H9 (cell line): ENCODE measurements around the gene KIF6. TPM values are rescaled to one million over a fixed set of nuclear protein-coding genes. Genes with fewer than 3 reads are reported as not detected.

ENCODE experiments used
- DNase-seq: peaks from one replicate; pipeline ENCODE4 v3.0.0-alpha.2; 2017
- H2AFZ ChIP-seq: one replicate; pipeline ENCODE4 v1.6.1; 2013; ENCODE audit warnings: mild to moderate bottlenecking, low read length, control low read depth, moderate library complexity
- H2AK5ac ChIP-seq: 2 replicates; pipeline ENCODE4 v1.6.1; 2013; ENCODE audit warnings: low read length, control low read depth, mixed read lengths; ENCODE audit not compliant: insufficient read length
- H2BK120ac ChIP-seq: one replicate; pipeline ENCODE4 v1.6.1; 2013; ENCODE audit warnings: low read depth, mild to moderate bottlenecking, low read length, control low read depth, inconsistent platforms; ENCODE audit not compliant: poor library complexity, severe bottlenecking
- H2BK12ac ChIP-seq: 2 replicates; pipeline ENCODE4 v1.6.1; 2013; ENCODE audit warnings: low read length, control low read depth, mixed read lengths, low read depth; ENCODE audit not compliant: insufficient read length
- H2BK15ac ChIP-seq: 2 replicates; pipeline ENCODE4 v1.6.1; 2013; ENCODE audit warnings: low read depth, low read length, control low read depth
- H2BK20ac ChIP-seq: one replicate; pipeline ENCODE4 v1.6.1; 2013; ENCODE audit warnings: low read depth, mild to moderate bottlenecking, low read length, control low read depth, inconsistent platforms; ENCODE audit not compliant: poor library complexity, severe bottlenecking
- H2BK5ac ChIP-seq: 2 replicates; pipeline ENCODE4 v1.6.1; 2013; ENCODE audit warnings: low read length, control low read depth, mixed read lengths; ENCODE audit not compliant: insufficient read length
- H3K14ac ChIP-seq: 2 replicates; pipeline ENCODE4 v1.6.1; 2013; ENCODE audit warnings: low read length, control low read depth; ENCODE audit not compliant: insufficient read depth
- H3K18ac ChIP-seq: 2 replicates; pipeline ENCODE4 v1.6.1; 2013; ENCODE audit warnings: low read depth, mild to moderate bottlenecking, mixed read lengths, low read length, control low read depth; ENCODE audit not compliant: insufficient read length
- H3K23ac ChIP-seq: 2 replicates; pipeline ENCODE4 v1.6.1; 2013; ENCODE audit warnings: low read length, control low read depth, mixed read lengths, low read depth; ENCODE audit not compliant: insufficient read length
- H3K23me2 ChIP-seq: 2 replicates; pipeline ENCODE4 v1.6.1; 2013; ENCODE audit warnings: low read depth, mild to moderate bottlenecking, mixed read lengths, low read length, control low read depth; ENCODE audit not compliant: insufficient read length, poor library complexity, severe bottlenecking
- H3K27ac ChIP-seq: 2 replicates; pipeline ENCODE4 v1.5.1; 2013; ENCODE audit warnings: low read length, control low read depth, mixed read lengths, low read depth; ENCODE audit not compliant: insufficient read length
- H3K27me3 ChIP-seq: 2 replicates; pipeline ENCODE4 v1.6.1; 2013; ENCODE audit warnings: low read length, control low read depth, inconsistent platforms; ENCODE audit not compliant: insufficient read depth
- H3K4ac ChIP-seq: 2 replicates; pipeline ENCODE4 v1.6.1; 2013; ENCODE audit warnings: low read depth, mild to moderate bottlenecking, control low read depth, inconsistent platforms, low read length, moderate library complexity
- H3K4me1 ChIP-seq: 2 replicates; pipeline ENCODE4 v1.6.1; 2013; ENCODE audit warnings: low read length, control low read depth, inconsistent platforms; ENCODE audit not compliant: insufficient read depth
- H3K4me2 ChIP-seq: 2 replicates; pipeline ENCODE4 v1.6.1; 2013; ENCODE audit warnings: low read length, control low read depth, mixed read lengths; ENCODE audit not compliant: insufficient read length, insufficient read depth
- H3K56ac ChIP-seq: 2 replicates; pipeline ENCODE4 v1.6.1; 2013; ENCODE audit warnings: low read depth, mild to moderate bottlenecking, mixed read lengths, low read length, control low read depth; ENCODE audit not compliant: insufficient read length
- H3K79me1 ChIP-seq: 2 replicates; pipeline ENCODE4 v1.6.1; 2013; ENCODE audit warnings: low read depth, mild to moderate bottlenecking, moderate library complexity, low read length, control low read depth, inconsistent platforms; ENCODE audit not compliant: insufficient read depth, poor library complexity, severe bottlenecking
- H3K79me2 ChIP-seq: 2 replicates; pipeline ENCODE4 v1.6.1; 2013; ENCODE audit warnings: low read length, control low read depth, inconsistent platforms; ENCODE audit not compliant: insufficient read depth
- H3K9ac ChIP-seq: 2 replicates; pipeline ENCODE4 v1.6.1; 2013; ENCODE audit warnings: low read length, control low read depth, mixed read lengths; ENCODE audit not compliant: insufficient read length; ENCODE audit errors: extremely low read depth
- H3K9me3 ChIP-seq: one replicate; pipeline ENCODE4 v1.6.1; 2013; ENCODE audit warnings: low read depth, low read length, inconsistent platforms; ENCODE audit not compliant: control insufficient read depth
- H3T11ph ChIP-seq: one replicate; pipeline ENCODE4 v1.6.1; 2013; ENCODE audit warnings: mild to moderate bottlenecking, low read length, control low read depth, inconsistent platforms
- H4K20me1 ChIP-seq: one replicate; pipeline ENCODE4 v1.6.1; 2013; ENCODE audit not compliant: control insufficient read depth, insufficient read length, insufficient read depth
- H4K5ac ChIP-seq: 2 replicates; pipeline ENCODE4 v1.6.1; 2013; ENCODE audit warnings: low read depth, mild to moderate bottlenecking, mixed read lengths, low read length, control low read depth; ENCODE audit not compliant: insufficient read length
- H4K8ac ChIP-seq: replicated peaks from 2 replicates; pipeline ENCODE4 v1.6.1; 2013; ENCODE audit warnings: low read length, control low read depth, mixed read lengths, low read depth; ENCODE audit not compliant: insufficient read length
- H4K91ac ChIP-seq: 2 replicates; pipeline ENCODE4 v1.6.1; 2013; ENCODE audit warnings: low read depth, mild to moderate bottlenecking, moderate library complexity, mixed read lengths, low read length, control low read depth; ENCODE audit not compliant: insufficient read length
- H3K27ac Mint-ChIP-seq, 3 experiments: 2 replicates in 2 of 3; 3 replicates in 1 of 3; pipeline ENCODE4 v1.8.0; 2020 to 2021; ENCODE audit warnings: mixed read lengths in 3 of 3, mild to moderate bottlenecking in 1 of 3, moderate library complexity in 1 of 3
- H3K27me3 Mint-ChIP-seq: 2 replicates; pipeline ENCODE4 v1.8.0; 2021; ENCODE audit warnings: low read depth, mild to moderate bottlenecking, moderate library complexity, mixed read lengths
- H3K36me3 Mint-ChIP-seq, 3 experiments: 2 replicates in 2 of 3; 3 replicates in 1 of 3; pipeline ENCODE4 v1.8.0; 2020 to 2021; ENCODE audit warnings: low read depth in 3 of 3, mixed read lengths in 3 of 3; ENCODE audit not compliant: insufficient read depth in 1 of 3
- H3K4me1 Mint-ChIP-seq, 2 experiments: 2 replicates each; pipeline ENCODE4 v1.8.0; 2020; ENCODE audit warnings: mixed read lengths in 2 of 2
- H3K4me3 Mint-ChIP-seq, 2 experiments: 2 replicates in 1 of 2; 3 replicates in 1 of 2; pipeline ENCODE4 v1.8.0; 2020 to 2021; ENCODE audit warnings: mild to moderate bottlenecking in 2 of 2, mixed read lengths in 2 of 2, moderate library complexity in 1 of 2
- H3K9me3 Mint-ChIP-seq, 2 experiments: 2 replicates in 1 of 2; 3 replicates in 1 of 2; pipeline ENCODE4 v1.8.0; 2020; ENCODE audit warnings: mild to moderate bottlenecking in 2 of 2, mixed read lengths in 2 of 2, moderate library complexity in 1 of 2
- WGBS: extraction: QIAGEN DNeasy Blood & Tissue Kit; methylation state at CpG from one replicate; pipeline ENCODE4 v1.1.7; 2013; ENCODE audit warnings: missing lambda C conversion rate, low lambda C conversion rate, mixed read lengths; ENCODE audit not compliant: insufficient read length; ENCODE audit errors: extremely low coverage; 5-methylcytosine and 5-hydroxymethylcytosine counted together
- total RNA-seq: library from RNA; stranded (reverse); gene quantifications from 2 replicates; pipeline ENCODE4 v1.2.1, GENCODE V29; 2021
- TF ChIP-seq, protein P1 (sequence below): fragments of 200-600 bp; sonication (generic); conservative IDR thresholded peaks from 3 replicates; pipeline ENCODE4 v1.8.0; 2021; ENCODE audit warnings: antibody characterized with exemption, mild to moderate bottlenecking

KIF6 gene
- total RNA-seq, 1 experiment from 2014 or later = 0.63 TPM

DNA sequence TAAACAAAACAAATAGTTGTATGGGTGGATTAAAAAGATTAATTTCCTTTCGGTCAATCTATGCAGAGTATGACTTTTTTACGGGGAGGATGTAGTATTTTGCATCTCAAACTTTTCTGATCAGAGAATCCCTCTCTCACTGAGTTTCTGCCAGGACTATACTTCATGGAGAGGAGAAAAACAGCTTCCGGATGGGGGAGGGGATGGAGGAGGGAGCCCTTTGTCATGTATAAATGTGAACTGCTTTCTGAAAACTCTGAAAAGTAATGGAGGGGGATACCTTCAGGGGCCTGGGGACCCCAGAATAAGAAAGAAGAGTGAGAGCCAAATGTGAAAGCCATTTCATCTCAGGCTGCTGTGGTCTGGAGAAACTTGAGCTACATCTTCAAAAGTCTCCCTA, 229.6 kb downstream of the KIF6 start:
- no peak overlapping the region for H3K56ac ChIP-seq
- TF ChIP-seq, protein P1, sequence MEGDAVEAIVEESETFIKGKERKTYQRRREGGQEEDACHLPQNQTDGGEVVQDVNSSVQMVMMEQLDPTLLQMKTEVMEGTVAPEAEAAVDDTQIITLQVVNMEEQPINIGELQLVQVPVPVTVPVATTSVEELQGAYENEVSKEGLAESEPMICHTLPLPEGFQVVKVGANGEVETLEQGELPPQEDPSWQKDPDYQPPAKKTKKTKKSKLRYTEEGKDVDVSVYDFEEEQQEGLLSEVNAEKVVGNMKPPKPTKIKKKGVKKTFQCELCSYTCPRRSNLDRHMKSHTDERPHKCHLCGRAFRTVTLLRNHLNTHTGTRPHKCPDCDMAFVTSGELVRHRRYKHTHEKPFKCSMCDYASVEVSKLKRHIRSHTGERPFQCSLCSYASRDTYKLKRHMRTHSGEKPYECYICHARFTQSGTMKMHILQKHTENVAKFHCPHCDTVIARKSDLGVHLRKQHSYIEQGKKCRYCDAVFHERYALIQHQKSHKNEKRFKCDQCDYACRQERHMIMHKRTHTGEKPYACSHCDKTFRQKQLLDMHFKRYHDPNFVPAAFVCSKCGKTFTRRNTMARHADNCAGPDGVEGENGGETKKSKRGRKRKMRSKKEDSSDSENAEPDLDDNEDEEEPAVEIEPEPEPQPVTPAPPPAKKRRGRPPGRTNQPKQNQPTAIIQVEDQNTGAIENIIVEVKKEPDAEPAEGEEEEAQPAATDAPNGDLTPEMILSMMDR = no peak
- H3K27me3 ChIP-seq = no peaks in the 10 kb centered on the region
- H3K4me2 ChIP-seq = peak overlapping the region; percentile 6
- no peaks in the 10 kb centered on the region for H3K79me2 ChIP-seq
- H2AK5ac ChIP-seq = no peak overlapping the region
- no peak overlapping the region for H4K5ac ChIP-seq
- no peaks in the 10 kb centered on the region for H3K79me1 ChIP-seq
- Mint-ChIP-seq H3K4me3 (peak overlapping the region in 1 of 2 experiments; percentile 21; a peak in 1 of 5 replicates), H3K36me3 (peaks cover under 1 to 2% (median 2%) of the 10 kb centered on the region in 3 experiments; a peak in 4 of 7 replicates), H3K27me3 (no peaks in the 10 kb centered on the region), H3K9me3 (peaks cover 0 to 3% of the 10 kb centered on the region in 2 experiments; a peak in 3 of 5 replicates), H3K4me1 (peaks cover 19 to 22% of the 10 kb centered on the region in 2 experiments), H3K27ac (peak overlapping the region; percentile 27 to 87 (median 70); a peak in 6 of 7 replicates)
- no peak overlapping the region for H4K91ac ChIP-seq
- no peak overlapping the region for H2BK5ac ChIP-seq
- WGBS = no CpG with 5 or more reads among the region's 3 CpGs
- DNase-seq = no peak
- no peaks in the 10 kb centered on the region for H4K20me1 ChIP-seq
- H3K23ac ChIP-seq = no peak overlapping the region
- H3K27ac ChIP-seq = peak overlapping the region; percentile 6
- no peaks in the 10 kb centered on the region for H3K9me3 ChIP-seq
- H4K8ac ChIP-seq = no peak overlapping the region
- no peak overlapping the region for H2AFZ ChIP-seq
- H3K23me2 ChIP-seq = no peaks in the 10 kb centered on the region
- H3K4me1 ChIP-seq = peaks cover 9% of the 10 kb centered on the region; the same call in 1 of the 2 replicates
- peak overlapping the region; percentile 76 for H2BK20ac ChIP-seq
- H3K9ac ChIP-seq = no peak overlapping the region
- no peak overlapping the region for H3K4ac ChIP-seq
- no peak overlapping the region for H3T11ph ChIP-seq
- H3K14ac ChIP-seq = no peak overlapping the region
- no peak overlapping the region for H2BK15ac ChIP-seq
- no peak overlapping the region for H3K18ac ChIP-seq
- H2BK120ac ChIP-seq = no peak overlapping the region
- no peak overlapping the region for H2BK12ac ChIP-seq
